Stimulated activated CD4-positive, alpha-beta T cell treated with anti-CD3 and anti-CD28 coated beads, Interleukin-15, amount 100 ng/mL, for 48 hours (primary cell): ENCODE measurements around the gene MROH2A.

ENCODE experiments used
- DNase-seq, 2 donors: peaks; one replicate each; pipeline ENCODE4 v3.0.0-alpha.2; 2020; ENCODE audit warnings: low read depth in 2 of 2

MROH2A gene

GRCh38 chr2:233801357-233802131 is 23.4 kb downstream of the MROH2A start:
- DNase-seq: no peak

GRCh38 chr2:233802132-233802815 is 24.1 kb downstream of the MROH2A start:
- no peak for DNase-seq

- DNase-seq: no peak
Measured at GRCh38 chr2:233803292-233803911, 25.3 kb downstream of the MROH2A start.

- DNase-seq: no peak
Measured at GRCh38 chr2:233803994-233804393, 25.9 kb downstream of the MROH2A start.

- no peak for DNase-seq
Measured at GRCh38 chr2:233807215-233807865, 29.2 kb downstream of the MROH2A start.

- DNase-seq: no peak
Measured at GRCh38 chr2:233807966-233808935, 30.1 kb downstream of the MROH2A start.

- DNase-seq: no peak
Measured at GRCh38 chr2:233810385-233810784, 32.3 kb downstream of the MROH2A start.

GRCh38 chr2:233811087-233811486 is 33.0 kb downstream of the MROH2A start:
- no peak for DNase-seq

- no peak for DNase-seq
Measured at GRCh38 chr2:233811732-233812131, 33.6 kb downstream of the MROH2A start.

- DNase-seq: no peak
Measured at GRCh38 chr2:233813236-233814055, 35.3 kb downstream of the MROH2A start.

GRCh38 chr2:233814056-233814835 is 36.1 kb downstream of the MROH2A start:
- DNase-seq: no peak

GRCh38 chr2:233815861-233816260 is 37.7 kb downstream of the MROH2A start:
- DNase-seq: no peak

- no peak for DNase-seq
Measured at GRCh38 chr2:233816334-233816733, 38.2 kb downstream of the MROH2A start.

GRCh38 chr2:233816771-233817170 is 38.6 kb downstream of the MROH2A start:
- no peak for DNase-seq

GRCh38 chr2:233817361-233817911 is 39.3 kb downstream of the MROH2A start:
- no peak for DNase-seq

GRCh38 chr2:233817995-233818638 is 40.0 kb downstream of the MROH2A start:
- DNase-seq: no peak

GRCh38 chr2:233818639-233819621 is 40.8 kb downstream of the MROH2A start:
- DNase-seq: no peak
